Nephron progenitor cell (in vitro differentiated cells): Measurements from ENCODE around the gene LPXN.
A peak's percentile ranks its signal among the peaks of the same experiment; 100 is the strongest.
"Not testable (repeated sequence)": the region's sequence is repeated elsewhere in the genome, so short reads cannot be mapped to it uniquely, and the experiment has no call there.

ENCODE experiments used
- DNase-seq: peaks from one replicate; pipeline ENCODE4 v3.0.0; 2021
- H3K27ac Mint-ChIP-seq: 2 replicates; pipeline ENCODE4 v1.8.0; 2021; ENCODE audit warnings: mild to moderate bottlenecking, moderate library complexity, mixed read lengths
- H3K27me3 Mint-ChIP-seq: 2 replicates; pipeline ENCODE4 v1.8.0; 2021; ENCODE audit warnings: mild to moderate bottlenecking, low read depth, mixed read lengths; ENCODE audit not compliant: poor library complexity
- H3K36me3 Mint-ChIP-seq: 2 replicates; pipeline ENCODE4 v1.8.0; 2021; ENCODE audit warnings: low read depth, mixed read lengths
- H3K4me1 Mint-ChIP-seq: 2 replicates; pipeline ENCODE4 v1.8.0; 2021; ENCODE audit warnings: mixed read lengths
- H3K4me3 Mint-ChIP-seq: 2 replicates; pipeline ENCODE4 v1.8.0; 2021; ENCODE audit warnings: mild to moderate bottlenecking, moderate library complexity, mixed read lengths
- H3K9me3 Mint-ChIP-seq: 2 replicates; pipeline ENCODE4 v1.8.0; 2021; ENCODE audit warnings: mild to moderate bottlenecking, moderate library complexity, mixed read lengths
- CTCF ChIP-seq: fragments of 200-600 bp; sonication (generic); IDR thresholded peaks from 2 replicates; pipeline ENCODE4 v1.5.0; 2021; ENCODE audit warnings: antibody characterized with exemption

Gene LPXN

GRCh38 chr11:58578136-58578634 is 2.5 kb upstream of the LPXN start:
- Mint-ChIP-seq H3K27ac (peak overlapping the region; percentile 100), H3K4me3 (peak overlapping the region; percentile 97), H3K36me3 (no peaks in the 10 kb centered on the region), H3K4me1 (peaks cover 59% of the 10 kb centered on the region), H3K9me3 (no peaks in the 10 kb centered on the region), H3K27me3 (peaks cover 8% of the 10 kb centered on the region)
- no peak for TF ChIP-seq CTCF
- DNase-seq, result peak; percentile 95

GRCh38 chr11:58577555-58578135 is 2.0 kb upstream of the LPXN start:
- H3K9me3 Mint-ChIP-seq, result no peaks in the 10 kb centered on the region
- peak overlapping the region; percentile 100 for H3K27ac Mint-ChIP-seq
- peaks cover 8% of the 10 kb centered on the region for H3K27me3 Mint-ChIP-seq
- no peaks in the 10 kb centered on the region for H3K36me3 Mint-ChIP-seq
- peak; percentile 47 for DNase-seq
- no peak for TF ChIP-seq CTCF
- peaks cover 55% of the 10 kb centered on the region for H3K4me1 Mint-ChIP-seq
- H3K4me3 Mint-ChIP-seq, result peak overlapping the region; percentile 97

- no peak for DNase-seq
- Mint-ChIP-seq H3K9me3 (no peaks in the 10 kb centered on the region), H3K4me1 (peaks cover 48% of the 10 kb centered on the region), H3K27me3 (peaks cover 8% of the 10 kb centered on the region), H3K36me3 (no peaks in the 10 kb centered on the region), H3K4me3 (peak overlapping the region; percentile 97), H3K27ac (peak overlapping the region; percentile 100)
- no peak for TF ChIP-seq CTCF
These were observed 1.3 kb upstream of the LPXN start for GRCh38 chr11:58576887-58577471.

- no peak overlapping the region for H3K4me3 Mint-ChIP-seq
- H3K4me1 Mint-ChIP-seq, result peaks cover 28% of the 10 kb centered on the region
- no peak for TF ChIP-seq CTCF
- no peak for DNase-seq
- peaks cover 8% of the 10 kb centered on the region for H3K27me3 Mint-ChIP-seq
- peaks cover 10% of the 10 kb centered on the region for H3K36me3 Mint-ChIP-seq
- no peak overlapping the region for H3K27ac Mint-ChIP-seq
- no peaks in the 10 kb centered on the region for H3K9me3 Mint-ChIP-seq
These were observed 775 bp downstream of the LPXN start for GRCh38 chr11:58574881-58575280.

- Mint-ChIP-seq H3K9me3 (no peaks in the 10 kb centered on the region), H3K27me3 (peaks cover 5% of the 10 kb centered on the region), H3K27ac (no peak overlapping the region), H3K4me3 (no peak overlapping the region), H3K36me3 (peaks cover 12% of the 10 kb centered on the region), H3K4me1 (peaks cover 24% of the 10 kb centered on the region)
- no peak for DNase-seq
- TF ChIP-seq CTCF, result no peak
These were observed 2.1 kb downstream of the LPXN start for GRCh38 chr11:58573451-58574104.

GRCh38 chr11:58572906-58573305 is 2.8 kb downstream of the LPXN start:
- Mint-ChIP-seq H3K4me1 (peaks cover 24% of the 10 kb centered on the region), H3K36me3 (peaks cover 12% of the 10 kb centered on the region)
- H3K9me3 Mint-ChIP-seq, H3K4me3 Mint-ChIP-seq, H3K27ac Mint-ChIP-seq, H3K27me3 Mint-ChIP-seq, DNase-seq: not testable (repeated sequence)
